ENCODE measurements around the gene ANO2. TPM values are rescaled to one million over a fixed set of nuclear protein-coding genes. Genes with fewer than 3 reads are reported as not detected.

Gene ANO2
- total and polyA plus RNA-seq, 2 experiments from 2014 or later: 2.3 to 4.6 TPM

- DNase-seq (ENCODE audit: low spot score) (no peak), ATAC-seq (no peak)
- H3K4me3 ChIP-seq: no peak overlapping the region
- H3K36me3 Mint-ChIP-seq (ENCODE audit: low read depth): no peaks in the 10 kb centered on the region
- H3K4me2 ChIP-seq: no peak overlapping the region
- H4K20me1 ChIP-seq (replicated peaks; ENCODE audit: insufficient read depth): no peaks in the 10 kb centered on the region
- TF ChIP-seq ZNF114 (CRISPR knock-in tag; IDR thresholded peaks at IDR 0.05) (no peak), STAT1 (IDR thresholded peaks at IDR 0.05; ENCODE audit: unreplicated experiment) (no peak), EZH2 (IDR thresholded peaks at IDR 0.05; ENCODE audit: low read depth, unreplicated experiment) (no peak), POLR2AphosphoS5 (IDR thresholded peaks at IDR 0.05; ENCODE audit: low read depth) (no peak), JUNB (IDR thresholded peaks at IDR 0.05; ENCODE audit: unreplicated experiment) (no peak), ZNF331 (CRISPR knock-in tag; IDR thresholded peaks at IDR 0.05; ENCODE audit: low read depth) (no peak), EZH2phosphoT487 (IDR thresholded peaks at IDR 0.05; ENCODE audit: unreplicated experiment) (no peak), CREB1 (CRISPR knock-in tag; IDR thresholded peaks at IDR 0.05; ENCODE audit: low read depth) (no peak), REST (IDR thresholded peaks at IDR 0.05; ENCODE audit: unreplicated experiment) (no peak), NANOG (IDR thresholded peaks at IDR 0.05; ENCODE audit: borderline replicate concordance) (no peak)
- TF ChIP-seq, protein P1, sequence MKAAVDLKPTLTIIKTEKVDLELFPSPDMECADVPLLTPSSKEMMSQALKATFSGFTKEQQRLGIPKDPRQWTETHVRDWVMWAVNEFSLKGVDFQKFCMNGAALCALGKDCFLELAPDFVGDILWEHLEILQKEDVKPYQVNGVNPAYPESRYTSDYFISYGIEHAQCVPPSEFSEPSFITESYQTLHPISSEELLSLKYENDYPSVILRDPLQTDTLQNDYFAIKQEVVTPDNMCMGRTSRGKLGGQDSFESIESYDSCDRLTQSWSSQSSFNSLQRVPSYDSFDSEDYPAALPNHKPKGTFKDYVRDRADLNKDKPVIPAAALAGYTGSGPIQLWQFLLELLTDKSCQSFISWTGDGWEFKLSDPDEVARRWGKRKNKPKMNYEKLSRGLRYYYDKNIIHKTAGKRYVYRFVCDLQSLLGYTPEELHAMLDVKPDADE (IDR thresholded peaks at IDR 0.05): no peak
- TF ChIP-seq, protein P2, sequence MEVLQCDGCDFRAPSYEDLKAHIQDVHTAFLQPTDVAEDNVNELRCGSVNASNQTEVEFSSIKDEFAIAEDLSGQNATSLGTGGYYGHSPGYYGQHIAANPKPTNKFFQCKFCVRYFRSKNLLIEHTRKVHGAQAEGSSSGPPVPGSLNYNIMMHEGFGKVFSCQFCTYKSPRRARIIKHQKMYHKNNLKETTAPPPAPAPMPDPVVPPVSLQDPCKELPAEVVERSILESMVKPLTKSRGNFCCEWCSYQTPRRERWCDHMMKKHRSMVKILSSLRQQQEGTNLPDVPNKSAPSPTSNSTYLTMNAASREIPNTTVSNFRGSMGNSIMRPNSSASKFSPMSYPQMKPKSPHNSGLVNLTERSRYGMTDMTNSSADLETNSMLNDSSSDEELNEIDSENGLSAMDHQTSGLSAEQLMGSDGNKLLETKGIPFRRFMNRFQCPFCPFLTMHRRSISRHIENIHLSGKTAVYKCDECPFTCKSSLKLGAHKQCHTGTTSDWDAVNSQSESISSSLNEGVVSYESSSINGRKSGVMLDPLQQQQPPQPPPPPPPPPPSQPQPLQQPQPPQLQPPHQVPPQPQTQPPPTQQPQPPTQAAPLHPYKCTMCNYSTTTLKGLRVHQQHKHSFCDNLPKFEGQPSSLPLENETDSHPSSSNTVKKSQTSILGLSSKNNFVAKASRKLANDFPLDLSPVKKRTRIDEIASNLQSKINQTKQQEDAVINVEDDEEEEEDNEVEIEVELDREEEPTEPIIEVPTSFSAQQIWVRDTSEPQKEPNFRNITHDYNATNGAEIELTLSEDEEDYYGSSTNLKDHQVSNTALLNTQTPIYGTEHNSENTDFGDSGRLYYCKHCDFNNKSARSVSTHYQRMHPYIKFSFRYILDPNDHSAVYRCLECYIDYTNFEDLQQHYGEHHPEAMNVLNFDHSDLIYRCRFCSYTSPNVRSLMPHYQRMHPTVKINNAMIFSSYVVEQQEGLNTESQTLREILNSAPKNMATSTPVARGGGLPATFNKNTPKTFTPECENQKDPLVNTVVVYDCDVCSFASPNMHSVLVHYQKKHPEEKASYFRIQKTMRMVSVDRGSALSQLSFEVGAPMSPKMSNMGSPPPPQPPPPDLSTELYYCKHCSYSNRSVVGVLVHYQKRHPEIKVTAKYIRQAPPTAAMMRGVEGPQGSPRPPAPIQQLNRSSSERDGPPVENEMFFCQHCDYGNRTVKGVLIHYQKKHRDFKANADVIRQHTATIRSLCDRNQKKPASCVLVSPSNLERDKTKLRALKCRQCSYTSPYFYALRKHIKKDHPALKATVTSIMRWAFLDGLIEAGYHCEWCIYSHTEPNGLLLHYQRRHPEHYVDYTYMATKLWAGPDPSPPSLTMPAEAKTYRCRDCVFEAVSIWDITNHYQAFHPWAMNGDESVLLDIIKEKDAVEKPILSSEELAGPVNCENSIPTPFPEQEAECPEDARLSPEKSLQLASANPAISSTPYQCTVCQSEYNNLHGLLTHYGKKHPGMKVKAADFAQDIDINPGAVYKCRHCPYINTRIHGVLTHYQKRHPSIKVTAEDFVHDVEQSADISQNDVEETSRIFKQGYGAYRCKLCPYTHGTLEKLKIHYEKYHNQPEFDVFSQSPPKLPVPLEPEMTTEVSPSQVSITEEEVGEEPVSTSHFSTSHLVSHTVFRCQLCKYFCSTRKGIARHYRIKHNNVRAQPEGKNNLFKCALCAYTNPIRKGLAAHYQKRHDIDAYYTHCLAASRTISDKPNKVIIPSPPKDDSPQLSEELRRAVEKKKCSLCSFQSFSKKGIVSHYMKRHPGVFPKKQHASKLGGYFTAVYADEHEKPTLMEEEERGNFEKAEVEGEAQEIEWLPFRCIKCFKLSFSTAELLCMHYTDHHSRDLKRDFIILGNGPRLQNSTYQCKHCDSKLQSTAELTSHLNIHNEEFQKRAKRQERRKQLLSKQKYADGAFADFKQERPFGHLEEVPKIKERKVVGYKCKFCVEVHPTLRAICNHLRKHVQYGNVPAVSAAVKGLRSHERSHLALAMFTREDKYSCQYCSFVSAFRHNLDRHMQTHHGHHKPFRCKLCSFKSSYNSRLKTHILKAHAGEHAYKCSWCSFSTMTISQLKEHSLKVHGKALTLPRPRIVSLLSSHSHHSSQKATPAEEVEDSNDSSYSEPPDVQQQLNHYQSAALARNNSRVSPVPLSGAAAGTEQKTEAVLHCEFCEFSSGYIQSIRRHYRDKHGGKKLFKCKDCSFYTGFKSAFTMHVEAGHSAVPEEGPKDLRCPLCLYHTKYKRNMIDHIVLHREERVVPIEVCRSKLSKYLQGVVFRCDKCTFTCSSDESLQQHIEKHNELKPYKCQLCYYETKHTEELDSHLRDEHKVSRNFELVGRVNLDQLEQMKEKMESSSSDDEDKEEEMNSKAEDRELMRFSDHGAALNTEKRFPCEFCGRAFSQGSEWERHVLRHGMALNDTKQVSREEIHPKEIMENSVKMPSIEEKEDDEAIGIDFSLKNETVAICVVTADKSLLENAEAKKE (CRISPR knock-in tag; IDR thresholded peaks at IDR 0.05): no peak
- TF ChIP-seq, protein P3, sequence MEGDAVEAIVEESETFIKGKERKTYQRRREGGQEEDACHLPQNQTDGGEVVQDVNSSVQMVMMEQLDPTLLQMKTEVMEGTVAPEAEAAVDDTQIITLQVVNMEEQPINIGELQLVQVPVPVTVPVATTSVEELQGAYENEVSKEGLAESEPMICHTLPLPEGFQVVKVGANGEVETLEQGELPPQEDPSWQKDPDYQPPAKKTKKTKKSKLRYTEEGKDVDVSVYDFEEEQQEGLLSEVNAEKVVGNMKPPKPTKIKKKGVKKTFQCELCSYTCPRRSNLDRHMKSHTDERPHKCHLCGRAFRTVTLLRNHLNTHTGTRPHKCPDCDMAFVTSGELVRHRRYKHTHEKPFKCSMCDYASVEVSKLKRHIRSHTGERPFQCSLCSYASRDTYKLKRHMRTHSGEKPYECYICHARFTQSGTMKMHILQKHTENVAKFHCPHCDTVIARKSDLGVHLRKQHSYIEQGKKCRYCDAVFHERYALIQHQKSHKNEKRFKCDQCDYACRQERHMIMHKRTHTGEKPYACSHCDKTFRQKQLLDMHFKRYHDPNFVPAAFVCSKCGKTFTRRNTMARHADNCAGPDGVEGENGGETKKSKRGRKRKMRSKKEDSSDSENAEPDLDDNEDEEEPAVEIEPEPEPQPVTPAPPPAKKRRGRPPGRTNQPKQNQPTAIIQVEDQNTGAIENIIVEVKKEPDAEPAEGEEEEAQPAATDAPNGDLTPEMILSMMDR (conservative IDR thresholded peaks at IDR 0.05; ENCODE audit: low read depth in 2 of 2): no peak
- no peaks in the 10 kb centered on the region for H3F3A ChIP-seq (replicated peaks; ENCODE audit: low read depth)
- no peak overlapping the region for H2AFZ ChIP-seq
- peaks cover 15% of the 10 kb centered on the region; the same call in 1 of the 2 replicates for H3K4me1 ChIP-seq (ENCODE audit: insufficient read depth)
- no peak overlapping the region for H3K27ac ChIP-seq (ENCODE audit: low read depth)
- no peaks in the 10 kb centered on the region for H3K36me3 ChIP-seq (ENCODE audit: insufficient read depth)
- H3K27me3 ChIP-seq (ENCODE audit: insufficient read depth): no peaks in the 10 kb centered on the region
- H3K79me2 ChIP-seq (replicated peaks; ENCODE audit: insufficient read depth): no peaks in the 10 kb centered on the region
- peaks cover under 1% of the 10 kb centered on the region for H3K27me3 Mint-ChIP-seq (ENCODE audit: insufficient read depth, low read depth, poor library complexity)
- H3K27ac Mint-ChIP-seq: no peak overlapping the region
- H3K9me3 Mint-ChIP-seq: no peaks in the 10 kb centered on the region
- peaks cover 30% of the 10 kb centered on the region for H3K4me1 Mint-ChIP-seq
- H3K9me2 ChIP-seq (ENCODE audit: insufficient read depth): no peaks in the 10 kb centered on the region
- no peak overlapping the region for H3K4me3 Mint-ChIP-seq
Measured at GRCh38 chr12:5515458-5515857, 429.6 kb downstream of the ANO2 start.

All from GM23338 (cell line).